Activated CD8-positive, alpha-beta memory T cell treated with anti-CD3 and anti-CD28 coated beads for 24 hours (primary cell): ENCODE results near the gene METTL8.
"Not testable (repeated sequence)": the region's sequence is repeated elsewhere in the genome, so short reads cannot be mapped to it uniquely, and the experiment has no call there.

ENCODE experiments used
- DNase-seq: peaks from one replicate; pipeline ENCODE4 v3.0.0-alpha.2; 2020

METTL8 gene

GRCh38 chr2:171422710-171423495, 10.9 kb downstream of the METTL8 start:
- not testable (repeated sequence) for DNase-seq

- DNase-seq, result no peak
Measured at GRCh38 chr2:171420728-171421563, 12.8 kb downstream of the METTL8 start.

GRCh38 chr2:171419333-171419732, 14.5 kb downstream of the METTL8 start:
- DNase-seq, result no peak

- peak; percentile 80 for DNase-seq
Measured at GRCh38 chr2:171416009-171416926, 17.5 kb downstream of the METTL8 start.

- DNase-seq, result not testable (repeated sequence)
Measured at GRCh38 chr2:171414645-171415044, 19.1 kb downstream of the METTL8 start.

- no peak for DNase-seq
Measured at GRCh38 chr2:171412571-171413175, 21.1 kb downstream of the METTL8 start.

- DNase-seq, result no peak
Measured at GRCh38 chr2:171411791-171412483, 21.9 kb downstream of the METTL8 start.

GRCh38 chr2:171411214-171411613, 22.6 kb downstream of the METTL8 start:
- DNase-seq, result no peak

- no peak for DNase-seq
Measured at GRCh38 chr2:171410624-171411023, 23.2 kb downstream of the METTL8 start.

- DNase-seq, result no peak
Measured at GRCh38 chr2:171410101-171410500, 23.7 kb downstream of the METTL8 start.

- DNase-seq, result no peak
Measured at GRCh38 chr2:171409436-171409971, 24.3 kb downstream of the METTL8 start.

GRCh38 chr2:171407676-171408044, 26.1 kb downstream of the METTL8 start:
- DNase-seq, result no peak

GRCh38 chr2:171407030-171407675, 26.6 kb downstream of the METTL8 start:
- DNase-seq, result no peak

- DNase-seq, result no peak
Measured at GRCh38 chr2:171406044-171406443, 27.7 kb downstream of the METTL8 start.

- no peak for DNase-seq
Measured at GRCh38 chr2:171405546-171405945, 28.2 kb downstream of the METTL8 start.

GRCh38 chr2:171404719-171405118, 29.1 kb downstream of the METTL8 start:
- DNase-seq, result no peak

GRCh38 chr2:171404261-171404660, 29.5 kb downstream of the METTL8 start:
- DNase-seq, result no peak

- no peak for DNase-seq
Measured at GRCh38 chr2:171402906-171403580, 30.7 kb downstream of the METTL8 start.

- DNase-seq, result no peak
Measured at GRCh38 chr2:171401947-171402346, 31.8 kb downstream of the METTL8 start.

- DNase-seq, result no peak
Measured at GRCh38 chr2:171400395-171400794, 33.4 kb downstream of the METTL8 start.

GRCh38 chr2:171399292-171399691, 34.5 kb downstream of the METTL8 start:
- no peak for DNase-seq
